ENCODE data around the gene ZC3H12C. TPM values are rescaled to one million over a fixed set of nuclear protein-coding genes. Genes with fewer than 3 reads are reported as not detected.

ZC3H12C gene
- total and polyA plus RNA-seq, 10 of the 15 experiments (the other 5 are each of a cell fraction or from before 2014, with no cell fraction given), result 0.31 to 31.0 (median 3.7) TPM

DNA sequence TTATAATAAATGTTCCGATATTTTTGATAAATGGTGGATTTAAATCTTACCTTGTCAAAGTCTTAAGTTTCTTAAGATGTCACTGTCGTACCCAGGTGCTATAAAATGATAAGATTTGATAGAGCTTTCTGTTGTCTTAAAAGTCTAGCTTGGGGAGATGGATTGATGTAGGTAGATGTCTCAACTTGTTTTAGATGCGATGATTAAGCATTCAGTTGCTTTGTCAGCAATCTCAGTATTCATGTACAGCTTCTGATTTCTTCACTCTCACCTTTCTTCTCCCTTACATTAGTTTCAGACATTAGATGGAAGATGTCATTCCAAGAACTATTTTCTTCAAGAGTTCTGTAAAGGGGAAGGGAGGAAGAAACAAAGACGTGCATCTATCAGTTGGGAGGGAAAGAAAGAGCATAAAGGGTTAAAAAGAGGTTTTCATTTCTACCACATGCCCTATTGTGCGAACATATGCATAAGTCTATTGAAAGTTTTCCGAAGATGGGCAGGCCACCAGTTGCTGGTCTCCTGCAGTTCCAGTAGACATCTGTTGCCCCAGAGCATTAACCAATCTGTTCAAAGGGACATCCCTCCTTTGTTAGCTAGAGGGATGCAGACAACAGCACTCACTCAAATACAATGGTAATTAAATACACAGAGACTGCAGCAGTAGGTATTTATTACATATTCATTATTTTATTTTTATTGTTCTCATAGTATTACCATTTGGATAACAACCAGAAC, 38.4 kb downstream of the ZC3H12C start:
- no TSS peak for BruUV-seq (replicated peaks)
- Histone ChIP-seq H3K27ac (ENCODE audit: control insufficient read depth, insufficient read depth) (no peak overlapping the region), H4K20me1 (ENCODE audit: control insufficient read depth, insufficient read depth) (no peaks in the 10 kb centered on the region), H3K9ac (ENCODE audit: control insufficient read depth, insufficient read depth, low read length) (no peak overlapping the region), H2AFZ (ENCODE audit: control insufficient read depth, low read depth, low read length) (no peak overlapping the region), H3K4me3 (no peak overlapping the region), H3K79me2 (ENCODE audit: control insufficient read depth, insufficient read depth, low read length) (peaks cover 9% of the 10 kb centered on the region), H3K4me2 (ENCODE audit: control insufficient read depth, insufficient read depth) (no peak overlapping the region), H3K27me3 (replicated peaks in 1 of 2; ENCODE audit: control insufficient read depth in 2 of 2, insufficient read depth in 2 of 2, low read length in 1 of 2) (no peaks in the 10 kb centered on the region), H3K4me1 (ENCODE audit: control insufficient read depth, insufficient read depth, low read length) (no peaks in the 10 kb centered on the region), H3K9me3 (replicated peaks; ENCODE audit: control insufficient read depth, insufficient read depth, low read length) (no peaks in the 10 kb centered on the region), H3K36me3 (ENCODE audit: control insufficient read depth in 2 of 2, insufficient read depth in 2 of 2, low read length in 1 of 2) (no peaks in the 10 kb centered on the region; a peak in 1 of 4 replicates)
- TF ChIP-seq ZNF24 (IDR thresholded peaks at IDR 0.05), result no peak
- POLR2A ChIA-PET, result no interaction called here
- FAIRE-seq (no peak), DNase-seq (ENCODE audit: low read depth, low spot score) (no peak), ATAC-seq (no peak)
- RAD21 ChIA-PET (ENCODE audit: unreplicated experiment), result interaction anchor here (0.8 kb wide), 1 partner anchor 9 kb away, joined by 3 read pairs; no protein-coding TSS in a partner anchor
- WGBS (ENCODE audit: insufficient coverage, insufficient replicate concordance, low lambda C conversion rate, missing lambda C conversion rate), result 71% methylated on average over 6 of the region's 6 CpGs
- CTCF ChIA-PET, result interaction anchor here (1.5 kb wide), 1 partner anchor 29 kb away, joined by 4 read pairs; no protein-coding TSS in a partner anchor
- in situ Hi-C loops (cut with MboI), result no loop called here
- SMC1A ChIA-PET (ENCODE audit: uncharacterized antibody, unreplicated experiment), result interaction anchor here (0.9 to 1.9 kb wide), 11 partner anchors 9 to 412 kb away, joined by 3 to 8 read pairs (median 3); no protein-coding TSS in a partner anchor
- intact Hi-C loops (cut with micrococcal nuclease; ENCODE audit: unreplicated experiment), result no loop called here

DNA sequence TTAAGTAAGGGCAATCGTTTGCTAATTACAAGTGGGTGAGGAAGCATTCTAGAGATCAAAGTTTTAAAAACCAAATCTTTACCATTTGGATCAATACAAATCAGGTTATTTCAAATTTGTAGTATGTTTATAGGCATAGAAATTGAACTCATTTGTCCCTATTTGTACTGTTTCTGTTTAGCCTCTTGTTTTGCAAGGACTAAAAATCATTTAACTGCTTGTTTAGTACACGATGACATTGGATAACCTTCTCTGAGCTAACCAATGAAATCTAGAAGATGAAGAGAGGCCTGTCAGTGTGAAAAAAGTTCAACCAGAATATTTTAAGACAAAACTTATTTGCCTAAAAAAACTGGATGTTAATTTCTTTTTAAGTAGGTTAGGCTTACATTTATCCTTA, 40.0 kb downstream of the ZC3H12C start:
- no peaks in the 10 kb centered on the region for H3K9me3 ChIP-seq (replicated peaks; ENCODE audit: control insufficient read depth, insufficient read depth, low read length)
- no TSS peak for BruUV-seq (replicated peaks)
- TF ChIP-seq STAT3 (IDR thresholded peaks at IDR 0.05; ENCODE audit: low read depth, low read length) (no peak), JUND (IDR thresholded peaks at IDR 0.05; ENCODE audit: low read depth, low read length) (no peak), ZNF384 (IDR thresholded peaks at IDR 0.05; ENCODE audit: borderline replicate concordance, low read depth, low read length) (no peak)
- H3K27me3 ChIP-seq (replicated peaks in 1 of 2; ENCODE audit: control insufficient read depth in 2 of 2, insufficient read depth in 2 of 2, low read length in 1 of 2), result no peaks in the 10 kb centered on the region
- H3K4me2 ChIP-seq (ENCODE audit: control insufficient read depth, insufficient read depth), result no peak overlapping the region
- H3K79me2 ChIP-seq (ENCODE audit: control insufficient read depth, insufficient read depth, low read length), result peaks cover 6% of the 10 kb centered on the region
- intact Hi-C loops (cut with micrococcal nuclease; ENCODE audit: unreplicated experiment) (no loop called here), in situ Hi-C loops (cut with MboI) (no loop called here)
- no peak overlapping the region for H3K9ac ChIP-seq (ENCODE audit: control insufficient read depth, insufficient read depth, low read length)
- no peaks in the 10 kb centered on the region for H4K20me1 ChIP-seq (ENCODE audit: control insufficient read depth, insufficient read depth)
- ChIA-PET SMC1A (ENCODE audit: uncharacterized antibody, unreplicated experiment) (interaction anchor here (1.0 kb wide), 1 partner anchor 133 kb away, joined by 3 read pairs; no protein-coding TSS in a partner anchor), POLR2A (no interaction called here), CTCF (no interaction called here), RAD21 (ENCODE audit: unreplicated experiment) (no interaction called here)
- H2AFZ ChIP-seq (ENCODE audit: control insufficient read depth, low read depth, low read length), result no peak overlapping the region
- H3K4me3 ChIP-seq, result no peak overlapping the region
- DNase-seq (ENCODE audit: low read depth, low spot score), result no peak
- 80% methylated on average over 2 of the region's 2 CpGs for WGBS (ENCODE audit: insufficient coverage, insufficient replicate concordance, low lambda C conversion rate, missing lambda C conversion rate)
- H3K27ac ChIP-seq (ENCODE audit: control insufficient read depth, insufficient read depth), result no peak overlapping the region
- ATAC-seq, result no peak
- no peaks in the 10 kb centered on the region for H3K4me1 ChIP-seq (ENCODE audit: control insufficient read depth, insufficient read depth, low read length)
- FAIRE-seq, result no peak
- no peaks in the 10 kb centered on the region; a peak in 1 of 4 replicates for H3K36me3 ChIP-seq (ENCODE audit: control insufficient read depth in 2 of 2, insufficient read depth in 2 of 2, low read length in 1 of 2)
